B cell (primary cell): ENCODE measurements around the gene CPE. TPM values are rescaled to one million over a fixed set of nuclear protein-coding genes. Genes with fewer than 3 reads are reported as not detected.

Source experiments
- ATAC-seq: fragments of 200-7000 bp; cut with Tn5 transposase; one replicate; pipeline ENCODE4 v1.10.0; 2021; ENCODE audit warnings: low read depth, mild to moderate bottlenecking, moderate number of reproducible peaks, moderate library complexity
- CTCF ChIA-PET: fragments of 350-600 bp; sonication (Branson Sonifier 250); formaldehyde crosslinking; loops from one replicate; lab custom pipeline; 2021; ENCODE audit warnings: antibody characterized with exemption, inconsistent platforms; lab: Charles Lee
- POLR2A ChIA-PET: fragments of 350-600 bp; sonication (Branson Sonifier 250); formaldehyde crosslinking; loops from one replicate; lab custom pipeline; 2021; ENCODE audit warnings: antibody characterized with exemption; lab: Charles Lee
- DNase-seq: peaks from one replicate; pipeline ENCODE4 v3.0.0; 2013
- H2AFZ ChIP-seq: 2 replicates; pipeline ENCODE4 v1.6.1; 2012; ENCODE audit warnings: mild to moderate bottlenecking, low read depth, low read length; ENCODE audit not compliant: insufficient read depth, poor library complexity, severe bottlenecking
- H3K27ac ChIP-seq, 2 donors: 1 replicate in 1 of 2; 2 replicates in 1 of 2; pipeline ENCODE4 v1.5.1; 2012 to 2013; ENCODE audit warnings: low read length in 2 of 2, mild to moderate bottlenecking in 2 of 2, moderate library complexity in 1 of 2
- H3K27me3 ChIP-seq, 4 experiments: fragments of 200-600 bp in 1 of 4; sonication (generic) in 1 of 4; replicated peaks in 1 of 4; 1 replicate in 2 of 4; 2 replicates in 2 of 4; pipeline versions ENCODE4 v1.6.1 to v1.7.0; 2013 to 2016; ENCODE audit warnings: low read length in 3 of 4, mild to moderate bottlenecking in 2 of 4, mixed read lengths in 1 of 4, moderate library complexity in 1 of 4; ENCODE audit not compliant: insufficient read depth in 4 of 4, control insufficient read depth in 3 of 4; ENCODE audit errors: control extremely low read depth in 1 of 4
- H3K36me3 ChIP-seq, 2 experiments: replicated peaks in 1 of 2; 1 replicate in 1 of 2; 2 replicates in 1 of 2; pipeline versions ENCODE4 v1.6.1 to v1.7.1; 2013; ENCODE audit warnings: low read length in 1 of 2; ENCODE audit not compliant: insufficient read depth in 2 of 2, control insufficient read depth in 1 of 2; ENCODE audit errors: control extremely low read depth in 1 of 2, extremely low read depth in 1 of 2
- H3K4me1 ChIP-seq, 2 donors: fragments of 200-600 bp in 1 of 2; sonication (generic) in 1 of 2; 1 replicate in 1 of 2; 2 replicates in 1 of 2; pipeline versions ENCODE4 v1.5.1 to v1.6.1; 2013 to 2017; ENCODE audit warnings: low read length in 2 of 2; ENCODE audit not compliant: control insufficient read depth in 2 of 2, insufficient read depth in 2 of 2
- H3K4me2 ChIP-seq: replicated peaks from 2 replicates; pipeline ENCODE3; 2012; ENCODE audit warnings: mild to moderate bottlenecking, low read depth, low read length; ENCODE audit not compliant: poor library complexity, severe bottlenecking
- H3K4me3 ChIP-seq, 5 experiments: fragments of 200-600 bp in 1 of 5; sonication (generic) in 1 of 5; 1 replicate in 3 of 5; 2 replicates in 2 of 5; pipeline versions ENCODE4 v1.5.1 to v1.7.0; 2011 to 2016; ENCODE audit warnings: low read length in 4 of 5, mild to moderate bottlenecking in 4 of 5, low read depth in 2 of 5, control low read depth in 1 of 5, moderate library complexity in 1 of 5; ENCODE audit not compliant: insufficient read depth in 1 of 5; ENCODE audit errors: control extremely low read depth in 1 of 5, extremely low read depth in 1 of 5
- H3K79me2 ChIP-seq: fragments of 200-600 bp; sonication (generic); one replicate; pipeline ENCODE4 v1.6.0; 2016; ENCODE audit warnings: low read length; ENCODE audit not compliant: control insufficient read depth, insufficient read depth
- H3K9ac ChIP-seq: fragments of 200-600 bp; sonication (generic); 2 replicates; pipeline ENCODE4 v1.6.1; 2017; ENCODE audit warnings: mild to moderate bottlenecking, low read length, moderate library complexity
- H3K9me3 ChIP-seq, 3 donors: one replicate each; pipeline versions ENCODE4 v1.6.1 to v1.7.1; 2013; ENCODE audit warnings: low read length in 2 of 3; ENCODE audit not compliant: control insufficient read depth in 2 of 3, insufficient read depth in 1 of 3; ENCODE audit errors: control extremely low read depth in 1 of 3
- H4K20me1 ChIP-seq: 2 replicates; pipeline ENCODE4 v1.6.0; 2012; ENCODE audit warnings: mild to moderate bottlenecking, low read length; ENCODE audit not compliant: insufficient read depth, control insufficient read depth, poor library complexity, severe bottlenecking
- H3K27ac Mint-ChIP-seq: one replicate; pipeline ENCODE4 v1.8.0; 2021; ENCODE audit warnings: mixed read lengths
- H3K27me3 Mint-ChIP-seq: one replicate; pipeline ENCODE4 v1.8.0; 2021; ENCODE audit warnings: mixed read lengths
- H3K4me1 Mint-ChIP-seq: one replicate; pipeline ENCODE4 v1.8.0; 2021; ENCODE audit warnings: mixed read lengths
- H3K4me3 Mint-ChIP-seq: one replicate; pipeline ENCODE4 v1.8.0; 2021; ENCODE audit warnings: mixed read lengths
- H3K9me3 Mint-ChIP-seq: one replicate; pipeline ENCODE4 v1.8.0; 2022; ENCODE audit warnings: mixed read lengths; ENCODE audit not compliant: insufficient read depth
- CTCF ChIP-seq: fragments of 200-600 bp; IDR thresholded peaks from one replicate; pipeline ENCODE4 v1.8.0; 2022; ENCODE audit warnings: antibody characterized with exemption, mild to moderate bottlenecking
- EZH2 ChIP-seq: IDR thresholded peaks from 2 replicates; pipeline ENCODE4 v1.6.1; 2012; ENCODE audit warnings: borderline replicate concordance, low read depth, mild to moderate bottlenecking, moderate library complexity, low read length; ENCODE audit not compliant: insufficient read depth, poor library complexity, severe bottlenecking
- WGBS: methylation state at CpG from one replicate; pipeline ENCODE4 v1.1.5; 2013; ENCODE audit warnings: missing lambda C conversion rate; ENCODE audit not compliant: insufficient coverage; 5-methylcytosine and 5-hydroxymethylcytosine counted together
- intact Hi-C: fragments of 100-400 bp; cut with micrococcal nuclease; formaldehyde crosslinking; loops from one replicate; pipeline ENCODE4 v1.10.0; 2022
- polyA plus RNA-seq: library from polyadenylated mRNA; depleted of rRNA; stranded (reverse); fragments of >200 nt; gene quantifications from 2 replicates; pipeline ENCODE4 v1.2.3, GENCODE V29; 2012
- total RNA-seq, 2 donors: library from RNA; stranded (reverse); fragments of 120-200 nt in 1 of 2; gene quantifications; 1 replicate in 1 of 2; 2 replicates in 1 of 2; pipeline versions ENCODE4 v1.2.3 to v1.2.4, GENCODE V29; 2013 to 2022

The CPE gene
- total and polyA plus RNA-seq, 2 donors (not counting 1 experiment from before 2014, with no cell fraction given): not detected

GRCh38 chr4:165393051-165393450 lies 14.2 kb downstream of the CPE start:
- no peak for TF ChIP-seq CTCF
- no peak for TF ChIP-seq EZH2
- no peak for DNase-seq
- no peaks in the 10 kb centered on the region for H3K36me3 ChIP-seq
- peaks cover 0 to 6% (median 0%) of the 10 kb centered on the region in 4 experiments for H3K27me3 ChIP-seq
- H4K20me1 ChIP-seq: no peaks in the 10 kb centered on the region
- no peak overlapping the region for H3K4me3 ChIP-seq
- no peaks in the 10 kb centered on the region for H3K4me1 ChIP-seq
- H3K9ac ChIP-seq: no peak overlapping the region
- H3K4me1 Mint-ChIP-seq: no peaks in the 10 kb centered on the region
- POLR2A ChIA-PET: no interaction called here
- no peak for ATAC-seq
- no peaks in the 10 kb centered on the region for H3K79me2 ChIP-seq
- no peak overlapping the region for H3K27ac Mint-ChIP-seq
- CTCF ChIA-PET: interaction anchor here (1.6 kb wide), 1 partner anchor 34 kb away, joined by 3 read pairs; no protein-coding TSS in a partner anchor
- no peaks in the 10 kb centered on the region for H3K9me3 ChIP-seq
- no peak overlapping the region for H3K4me2 ChIP-seq
- intact Hi-C loops: no loop called here
- peaks cover 32% of the 10 kb centered on the region for H3K27me3 Mint-ChIP-seq
- H3K27ac ChIP-seq: no peak overlapping the region
- no peak overlapping the region for H2AFZ ChIP-seq
- no peaks in the 10 kb centered on the region for H3K9me3 Mint-ChIP-seq
- no peak overlapping the region for H3K4me3 Mint-ChIP-seq

GRCh38 chr4:165393704-165394103 lies 14.9 kb downstream of the CPE start:
- intact Hi-C loops: no loop called here
- DNase-seq (no peak), ATAC-seq (no peak)
- POLR2A ChIA-PET: no interaction called here
- H3K27ac Mint-ChIP-seq: no peak overlapping the region
- Histone ChIP-seq H3K36me3 (no peaks in the 10 kb centered on the region), H3K27ac (no peak overlapping the region), H3K27me3 (peaks cover 0 to 6% (median 0%) of the 10 kb centered on the region in 4 experiments), H3K9ac (no peak overlapping the region), H3K79me2 (no peaks in the 10 kb centered on the region), H2AFZ (no peak overlapping the region), H4K20me1 (no peaks in the 10 kb centered on the region), H3K4me2 (no peak overlapping the region), H3K4me3 (no peak overlapping the region), H3K4me1 (no peaks in the 10 kb centered on the region), H3K9me3 (no peaks in the 10 kb centered on the region)
- CTCF ChIA-PET: interaction anchor here (1.6 kb wide), 1 partner anchor 35 kb away, joined by 3 read pairs; no protein-coding TSS in a partner anchor
- no peak overlapping the region for H3K4me3 Mint-ChIP-seq
- WGBS: no CpG with 5 or more reads among the region's 2 CpGs
- H3K27me3 Mint-ChIP-seq: peaks cover 26% of the 10 kb centered on the region
- no peaks in the 10 kb centered on the region for H3K9me3 Mint-ChIP-seq
- no peaks in the 10 kb centered on the region for H3K4me1 Mint-ChIP-seq
- TF ChIP-seq EZH2: no peak
- TF ChIP-seq CTCF: no peak
